HCEC 1CT (cell line): ENCODE measurements around the gene TMEM164.
"Not testable (repeated sequence)": the region's sequence is repeated elsewhere in the genome, so short reads cannot be mapped to it uniquely, and the experiment has no call there.

Experiments used
- DNase-seq: peaks from one replicate; pipeline ENCODE4 v3.0.0-alpha.2; 2017

The TMEM164 gene

DNA sequence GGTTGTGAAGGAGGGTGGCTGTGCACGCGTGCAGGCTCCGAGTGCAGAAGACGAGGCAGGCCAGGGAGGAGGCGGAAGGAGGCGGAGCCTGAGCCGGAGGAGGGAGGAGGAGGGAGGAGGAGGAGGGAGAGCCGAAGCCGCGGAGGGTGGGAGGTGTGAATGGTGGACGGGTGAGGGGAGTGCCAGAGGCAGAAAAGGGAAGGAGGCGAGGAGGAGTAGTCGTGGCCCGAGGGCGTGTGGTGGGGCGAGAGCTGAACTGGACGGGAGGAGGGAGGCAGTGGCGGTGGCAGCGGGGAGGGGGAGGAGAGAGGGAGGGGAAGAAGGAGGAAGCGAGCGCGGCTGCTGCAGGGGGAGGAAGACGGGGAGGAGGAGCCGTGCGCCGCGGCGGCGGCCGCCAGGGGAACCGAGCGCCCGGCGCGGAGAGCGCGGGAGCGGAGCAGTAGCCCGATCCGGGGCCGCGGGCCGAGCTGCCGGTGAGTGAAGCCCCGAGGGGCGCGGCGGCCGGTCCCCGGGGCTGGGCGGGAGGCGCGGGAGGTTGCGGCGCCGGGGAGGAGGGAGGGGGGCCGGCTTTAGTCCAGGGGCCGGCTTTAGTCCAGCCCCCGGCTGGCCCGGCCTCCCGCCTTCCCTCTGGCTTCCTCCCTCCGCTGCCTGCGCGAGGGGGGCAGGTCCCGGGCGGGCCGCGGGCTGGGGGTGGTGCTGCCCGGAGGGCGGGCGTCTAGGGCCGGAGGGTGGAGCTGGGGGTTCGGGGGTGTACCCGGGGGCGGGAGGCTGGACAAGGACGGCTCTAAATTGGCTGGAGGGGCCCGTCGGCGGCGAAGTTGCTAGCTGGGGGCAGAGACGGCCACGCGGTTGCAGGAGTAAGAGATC, at the start of gene TMEM164:
TMEM164 (plus strand) TSS at position 815 of the 867 bp plus-strand sequence. CDS start 661 bp downstream, outside the sequence.
- DNase-seq, result peak; percentile 71

DNA sequence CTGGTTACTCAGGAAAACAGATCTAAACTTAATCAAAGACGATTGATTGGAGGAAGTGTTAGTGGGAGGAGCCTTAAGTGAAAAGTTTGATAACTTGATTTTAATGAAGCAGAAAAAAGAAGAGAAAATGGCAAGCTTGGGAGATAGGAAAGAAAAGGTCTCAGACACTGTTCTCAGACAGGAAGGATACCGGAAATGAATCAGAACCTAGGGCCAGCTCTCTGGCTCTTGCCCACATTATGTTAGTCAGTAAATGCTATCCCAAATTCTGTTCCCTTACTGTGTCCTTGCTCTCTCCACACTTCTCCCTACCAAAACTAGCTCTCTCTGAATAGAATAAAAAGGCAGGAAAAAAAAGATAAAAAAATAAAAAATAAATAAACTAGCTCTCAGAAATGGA, 48.6 kb upstream of the TMEM164 start:
- DNase-seq, result peak; percentile 61

DNA sequence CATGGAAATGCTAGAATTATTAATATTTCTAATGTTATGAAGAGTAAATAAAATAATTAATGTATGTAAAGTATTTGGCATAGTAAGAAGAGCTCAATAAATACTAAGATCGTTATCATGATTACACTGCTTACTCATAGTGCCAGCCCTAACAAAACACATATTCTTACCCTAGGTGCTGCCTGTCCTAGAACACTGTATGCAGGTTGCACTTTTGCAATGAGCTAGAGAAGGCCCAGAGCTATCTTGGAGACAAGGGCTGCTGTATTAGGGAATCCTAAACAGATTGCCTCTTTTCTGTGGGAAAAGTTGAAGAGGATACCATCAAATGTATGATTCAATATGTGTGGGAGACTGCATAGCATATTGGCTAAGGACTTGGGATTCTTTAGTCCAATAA, 48.0 kb upstream of the TMEM164 start:
- DNase-seq, result no peak

DNA sequence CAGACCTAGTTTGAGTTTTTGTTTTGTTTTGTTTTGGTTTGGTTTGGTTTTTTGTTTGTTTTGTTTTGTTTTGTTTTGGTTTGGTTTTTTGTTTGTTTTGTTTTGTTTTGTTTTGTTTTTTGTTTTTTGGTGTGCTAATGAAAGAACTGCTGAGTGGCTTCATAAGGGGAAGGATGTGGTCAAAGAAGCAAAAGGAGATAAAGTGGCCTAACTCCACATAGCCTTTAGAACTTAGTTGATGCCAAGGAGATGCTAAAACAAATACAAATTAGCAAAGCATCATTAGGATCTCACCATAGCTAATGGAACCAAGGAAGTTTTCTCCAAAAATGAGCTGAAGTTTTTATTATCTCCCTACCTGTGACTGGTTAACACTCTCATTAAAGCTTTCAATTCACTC, 44.6 kb upstream of the TMEM164 start:
- no peak for DNase-seq

DNA sequence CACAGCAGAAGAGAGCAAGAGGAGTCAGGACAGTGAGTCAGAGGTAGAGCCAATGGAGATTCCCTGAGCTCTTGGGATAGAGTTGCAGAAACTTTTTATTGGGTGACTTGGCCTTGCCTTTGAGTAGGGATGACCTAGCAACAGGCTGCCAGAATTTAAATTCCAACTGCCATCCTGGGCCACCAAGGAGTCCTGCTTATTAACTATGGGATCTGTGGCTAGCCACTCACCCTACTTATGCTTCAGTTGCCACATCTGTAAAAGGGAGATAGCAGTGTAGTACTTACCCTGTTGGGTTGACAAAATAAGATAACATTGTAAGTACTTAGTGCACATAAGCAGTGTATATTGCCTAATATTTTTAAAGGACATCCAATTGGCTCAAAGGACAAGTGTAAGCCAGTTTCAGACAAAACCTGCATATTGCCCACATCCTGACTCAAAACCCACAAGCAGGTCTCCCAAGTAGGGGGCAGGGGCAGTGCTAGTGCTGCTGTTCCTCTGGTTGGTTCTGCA, 43.5 kb upstream of the TMEM164 start:
- no peak for DNase-seq

DNA sequence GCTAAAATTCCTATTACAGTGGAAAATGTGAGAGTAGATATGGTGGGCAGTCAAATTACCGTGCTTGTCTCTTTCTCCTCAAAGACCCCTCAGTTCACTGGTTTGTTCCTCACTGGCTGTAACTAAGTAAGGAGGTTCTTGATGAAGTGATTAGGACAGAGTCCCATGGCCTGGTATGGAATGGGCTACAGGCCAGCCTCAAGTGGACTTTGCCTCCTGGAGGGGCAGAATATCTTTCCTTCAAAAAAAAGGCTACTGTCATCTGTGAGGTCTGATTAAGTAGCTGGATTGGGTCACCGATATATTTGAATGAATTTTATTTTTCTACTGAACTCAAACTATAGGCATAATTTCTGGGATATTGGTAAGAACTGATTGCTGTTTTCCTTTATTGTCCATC, 38.5 kb upstream of the TMEM164 start:
- DNase-seq, result no peak

DNA sequence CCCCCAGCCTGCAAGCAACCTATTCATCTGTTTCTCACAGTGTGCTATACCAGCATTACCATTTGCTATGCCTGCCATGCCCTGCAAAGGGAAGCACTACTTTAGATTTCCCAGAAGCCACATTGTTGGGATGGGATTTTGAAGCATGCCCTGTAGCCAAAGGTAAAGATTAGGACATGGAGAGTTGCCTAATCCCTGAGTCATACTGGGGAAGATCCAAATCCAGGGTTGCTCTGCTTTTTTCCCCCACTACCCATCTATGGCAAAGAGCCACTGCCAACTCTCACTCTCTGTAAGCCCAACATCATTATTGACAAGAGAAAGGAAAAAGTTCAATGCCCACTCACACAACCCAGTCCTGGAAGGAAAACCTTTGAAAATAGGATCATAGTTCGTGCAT, 36.7 kb upstream of the TMEM164 start:
- peak; percentile 11 for DNase-seq

DNA sequence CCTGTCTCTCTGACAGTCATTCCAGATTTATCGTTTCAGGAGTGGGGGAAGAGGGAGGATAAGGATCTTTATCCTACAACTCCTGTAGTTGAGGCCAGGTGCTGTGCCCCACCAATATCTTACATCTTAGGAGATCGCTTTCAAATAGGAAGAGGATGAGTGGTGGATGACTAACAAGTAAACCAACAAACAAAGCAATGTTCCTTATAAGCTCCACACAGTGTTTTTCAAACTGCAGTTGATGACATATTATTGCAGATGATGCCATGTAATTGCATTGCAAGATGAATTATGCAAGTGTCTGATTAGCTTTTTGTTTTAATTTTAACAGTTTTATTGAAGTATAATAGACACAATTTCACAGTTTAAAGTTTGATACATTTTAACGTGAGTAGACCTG, 35.8 kb upstream of the TMEM164 start:
- peak; percentile 68 for DNase-seq

DNA sequence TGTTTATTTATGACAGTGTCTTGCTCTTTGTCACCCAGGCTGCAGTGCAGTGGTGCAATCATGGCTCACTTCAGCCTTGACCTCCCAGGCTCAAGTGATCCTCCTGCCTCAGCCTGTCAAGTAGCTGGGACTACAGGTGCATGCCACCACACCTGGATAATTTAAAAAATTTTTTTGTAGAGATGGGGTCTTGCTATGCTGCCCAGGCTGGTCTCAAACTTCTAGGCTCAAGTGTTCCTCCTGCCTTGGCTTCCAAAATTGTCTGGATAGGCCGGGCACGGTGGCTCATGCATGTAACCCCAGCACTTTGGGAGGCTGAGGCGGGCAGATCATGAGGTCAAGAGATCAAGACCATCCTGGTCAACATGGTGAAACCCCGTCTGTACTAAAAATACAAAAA, 32.1 kb upstream of the TMEM164 start:
- DNase-seq, result not testable (repeated sequence)

DNA sequence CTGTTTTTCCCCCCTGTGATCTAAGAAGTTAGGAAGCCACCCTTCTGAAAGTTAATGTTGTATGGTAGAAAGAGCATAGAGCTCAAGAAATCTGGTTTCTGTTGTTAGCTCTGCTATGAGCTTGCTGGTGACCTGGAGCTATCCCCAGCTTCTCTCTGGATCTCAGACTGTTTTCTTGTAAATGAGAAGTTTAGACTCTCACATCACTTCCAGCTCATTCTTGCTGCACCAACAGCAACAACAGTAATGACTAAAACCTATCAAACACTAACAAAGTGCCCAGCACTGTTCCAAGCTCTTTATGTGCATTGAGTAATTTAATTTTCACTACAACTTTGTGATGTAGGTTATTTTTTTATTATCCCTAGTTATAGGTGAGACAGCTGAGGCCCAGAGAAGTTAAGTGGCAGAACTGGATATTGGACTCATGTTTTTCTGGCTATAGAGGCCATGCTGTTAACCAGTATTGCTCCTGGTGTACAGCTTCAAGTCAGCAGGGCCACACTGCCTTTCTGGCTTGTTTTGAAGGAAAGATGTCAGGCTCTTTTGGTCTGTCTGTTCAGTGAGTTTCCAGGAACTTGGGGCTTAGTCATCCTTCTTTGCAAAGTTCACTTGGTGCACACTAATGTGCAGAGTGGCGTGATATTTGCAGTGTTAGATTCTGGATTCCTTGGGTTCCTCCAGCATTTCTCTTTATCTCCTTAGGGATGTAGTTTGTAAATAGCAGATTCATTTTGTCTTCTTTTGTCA, 27.8 kb upstream of the TMEM164 start:
- DNase-seq, result no peak

DNA sequence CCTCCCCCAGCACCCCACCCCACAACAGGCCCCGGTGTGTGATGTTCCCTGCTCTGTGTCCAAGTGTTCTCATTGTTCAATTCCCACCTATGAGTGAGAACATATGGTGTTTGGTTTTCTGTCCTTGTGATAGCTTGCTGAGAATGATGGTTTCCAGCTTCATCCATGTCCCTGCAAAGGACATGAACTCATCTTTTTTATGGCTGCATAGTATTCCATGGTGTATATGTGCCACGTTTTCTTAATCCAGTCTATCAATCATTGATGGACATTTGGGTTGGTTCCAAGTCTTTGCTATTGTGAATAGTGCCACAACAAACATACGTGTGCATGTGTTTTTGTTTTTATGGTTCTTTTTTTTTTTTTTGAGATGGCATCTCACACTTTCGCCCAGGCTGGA, 17.7 kb upstream of the TMEM164 start:
- DNase-seq, result not testable (repeated sequence)

DNA sequence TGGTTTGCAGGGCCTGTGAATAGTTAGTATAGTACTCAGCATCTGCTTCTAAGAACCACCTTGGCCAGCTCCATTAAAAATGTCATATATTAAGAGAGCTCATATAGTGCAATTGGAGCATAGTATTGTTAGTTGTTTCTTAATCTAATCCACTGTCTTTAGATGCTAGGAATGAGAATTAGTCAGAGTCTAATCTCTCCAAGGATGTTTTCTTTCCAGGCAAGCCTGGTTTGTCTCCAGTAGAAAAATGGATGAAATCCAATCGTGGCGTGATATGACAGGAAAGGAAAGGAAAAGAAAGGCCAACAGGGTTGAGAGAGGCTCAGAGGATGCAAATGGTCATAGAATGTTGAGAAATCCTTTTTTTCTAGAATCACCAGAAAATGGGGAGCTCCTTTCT, 15.0 kb upstream of the TMEM164 start:
- DNase-seq, result no peak

DNA sequence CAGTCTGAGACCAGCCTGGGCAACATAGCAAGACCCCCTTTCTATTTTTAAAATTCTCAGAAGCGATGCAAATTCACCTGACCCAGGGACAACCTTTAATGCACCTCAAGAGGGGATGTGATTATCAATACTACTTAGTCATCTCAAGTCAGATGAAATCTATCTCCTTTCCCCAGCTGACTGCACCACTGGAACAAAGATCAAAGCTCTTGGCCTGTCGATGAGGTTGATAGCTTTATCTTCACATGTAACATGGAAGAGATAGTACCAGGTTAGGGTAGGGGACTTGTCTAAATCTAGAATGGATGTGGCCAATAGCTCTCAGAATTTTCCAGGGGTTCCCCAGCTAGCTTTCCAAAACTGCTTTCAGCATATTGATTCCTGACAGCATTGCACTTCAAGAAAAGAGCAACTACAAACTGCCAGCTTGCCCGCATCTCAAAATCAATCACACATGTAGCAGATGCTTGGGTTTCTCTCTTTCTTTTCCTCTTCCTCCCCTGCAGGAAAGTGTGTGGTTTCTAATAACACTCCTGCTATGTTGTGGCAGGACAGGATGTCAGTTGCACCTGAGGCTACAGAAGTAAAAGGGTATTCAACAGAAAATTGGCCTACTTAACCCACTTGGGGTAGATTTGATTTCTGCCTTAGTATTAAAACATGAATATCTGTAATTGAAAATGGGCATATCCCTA, 12.2 kb upstream of the TMEM164 start:
- DNase-seq, result no peak

DNA sequence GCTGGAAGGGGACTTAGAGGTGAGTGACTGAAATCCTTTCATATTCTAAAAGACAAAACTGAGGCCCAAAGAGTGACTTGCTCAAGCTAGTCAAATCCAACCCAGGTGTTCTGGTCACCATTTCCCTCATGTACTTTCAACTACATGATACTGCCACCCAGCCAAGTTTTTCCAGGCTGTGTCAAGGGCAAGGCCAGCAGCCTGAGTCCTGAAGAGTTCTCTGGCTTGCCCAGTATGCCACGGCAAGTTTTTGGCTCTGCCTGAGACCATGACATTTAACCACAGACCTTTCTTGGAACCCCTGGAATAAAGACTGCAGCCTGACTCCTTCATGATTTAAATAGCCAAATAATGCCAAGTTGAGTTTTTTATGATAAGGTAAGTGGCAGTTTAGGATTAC, 10.7 kb upstream of the TMEM164 start:
- DNase-seq, result no peak

DNA sequence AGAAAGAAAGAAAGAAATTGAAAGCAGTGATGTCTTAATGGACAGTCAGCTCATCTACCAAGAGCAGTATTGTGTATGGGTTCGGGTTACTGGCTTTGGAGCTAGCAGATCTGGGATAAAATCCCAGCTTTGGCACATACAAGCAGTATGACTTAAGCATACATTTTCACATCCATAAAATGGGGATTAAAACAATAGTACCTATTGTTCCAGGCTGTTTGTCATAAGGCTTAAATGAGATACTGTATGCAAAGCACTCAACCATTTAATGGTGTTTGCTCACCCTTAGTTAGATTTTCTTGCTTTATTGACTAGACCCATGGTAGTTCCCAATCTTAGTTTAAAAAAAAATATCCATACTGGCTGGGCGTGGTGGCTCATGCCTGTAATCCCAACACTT, 7.8 kb upstream of the TMEM164 start:
- no peak for DNase-seq

DNA sequence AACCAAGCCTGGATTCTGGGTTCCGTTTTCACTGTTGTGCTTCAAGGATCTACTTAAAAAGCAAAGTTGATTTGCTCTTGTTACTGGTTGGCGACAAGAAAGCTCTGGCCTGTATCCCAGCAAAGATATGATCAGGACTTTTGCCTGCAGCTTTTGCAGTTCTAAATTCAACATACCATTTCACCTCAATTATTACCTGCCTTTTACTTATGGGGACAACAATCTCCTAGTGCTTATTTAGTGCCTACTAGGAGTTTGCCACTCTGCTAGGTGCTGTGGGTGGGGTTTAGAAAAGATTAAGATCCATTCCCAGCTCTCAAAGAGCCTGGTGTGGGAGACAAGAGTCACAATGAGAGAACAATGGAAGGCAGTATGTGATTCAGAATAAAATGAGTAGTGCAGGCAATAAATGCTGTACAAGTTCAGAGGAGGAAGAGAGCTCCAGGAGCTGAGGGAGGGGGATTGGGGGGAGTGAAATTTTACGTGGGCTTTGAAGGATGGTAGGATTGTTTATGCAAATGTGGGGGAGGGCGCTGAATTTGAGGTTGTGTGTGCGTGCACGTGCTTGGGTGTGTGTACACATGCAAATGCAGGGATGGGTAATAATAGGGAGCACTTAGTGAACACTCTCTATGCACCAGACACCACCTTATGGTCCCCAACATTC, 5.0 kb upstream of the TMEM164 start:
- DNase-seq, result no peak

DNA sequence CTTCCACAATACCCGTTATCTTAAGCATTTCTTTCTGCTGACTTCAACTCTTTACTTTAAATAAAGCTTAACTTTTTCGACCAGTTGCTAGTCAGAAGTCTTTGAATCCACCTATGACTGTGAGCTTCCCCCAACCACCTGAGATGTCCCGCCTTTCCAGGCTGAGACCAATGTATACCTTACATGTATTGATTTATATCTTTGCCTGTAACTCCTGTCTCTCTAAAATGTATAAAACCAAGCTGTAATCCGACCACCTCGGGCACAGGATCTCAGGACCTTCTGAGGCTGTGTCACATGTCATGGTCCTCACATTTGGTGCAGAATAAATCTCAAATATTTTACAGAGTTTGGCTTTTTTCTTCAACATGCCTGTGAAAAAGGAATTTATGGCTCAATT, 2.9 kb upstream of the TMEM164 start:
- DNase-seq, result no peak

DNA sequence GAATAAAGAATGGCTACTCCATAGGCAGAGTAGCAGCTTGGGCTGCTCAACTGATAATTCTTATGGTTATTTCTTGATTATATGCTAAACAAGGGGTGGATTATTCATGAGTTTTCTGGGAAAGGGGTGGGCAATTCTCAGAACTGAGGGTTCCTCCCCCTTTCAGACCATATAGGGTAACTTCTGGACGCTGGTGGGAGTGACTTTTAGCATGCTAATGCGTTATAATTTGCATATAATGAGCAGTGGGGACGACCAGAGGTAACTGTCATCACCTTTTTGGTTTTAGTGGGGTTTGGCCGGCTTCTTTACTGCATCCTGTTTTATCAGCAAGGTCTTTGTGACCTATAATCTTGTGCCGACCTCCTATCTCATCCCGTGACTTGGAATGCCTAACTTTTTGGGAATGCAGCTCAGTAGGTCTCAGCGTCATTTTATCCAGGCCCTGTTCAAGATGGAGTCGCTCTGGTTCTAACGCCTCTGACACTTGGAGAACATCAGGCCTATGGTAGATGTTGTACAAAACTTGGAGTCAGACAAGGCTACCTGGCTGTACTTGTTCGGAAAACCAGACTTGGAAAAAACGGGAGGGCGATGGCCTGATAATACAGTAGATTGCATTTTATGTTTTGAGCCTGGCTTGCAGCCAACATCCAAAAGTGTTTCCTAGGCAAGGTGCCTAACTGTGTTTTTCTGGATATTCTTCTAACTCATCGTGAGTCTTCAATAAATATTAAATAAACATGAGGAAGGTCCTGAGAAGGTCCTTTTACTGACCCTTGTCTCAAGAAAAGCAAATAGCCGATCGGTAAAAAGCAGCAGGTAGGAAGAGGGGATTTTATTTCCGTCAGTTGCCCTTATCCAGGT, 1.8 kb upstream of the TMEM164 start:
- DNase-seq, result no peak

DNA sequence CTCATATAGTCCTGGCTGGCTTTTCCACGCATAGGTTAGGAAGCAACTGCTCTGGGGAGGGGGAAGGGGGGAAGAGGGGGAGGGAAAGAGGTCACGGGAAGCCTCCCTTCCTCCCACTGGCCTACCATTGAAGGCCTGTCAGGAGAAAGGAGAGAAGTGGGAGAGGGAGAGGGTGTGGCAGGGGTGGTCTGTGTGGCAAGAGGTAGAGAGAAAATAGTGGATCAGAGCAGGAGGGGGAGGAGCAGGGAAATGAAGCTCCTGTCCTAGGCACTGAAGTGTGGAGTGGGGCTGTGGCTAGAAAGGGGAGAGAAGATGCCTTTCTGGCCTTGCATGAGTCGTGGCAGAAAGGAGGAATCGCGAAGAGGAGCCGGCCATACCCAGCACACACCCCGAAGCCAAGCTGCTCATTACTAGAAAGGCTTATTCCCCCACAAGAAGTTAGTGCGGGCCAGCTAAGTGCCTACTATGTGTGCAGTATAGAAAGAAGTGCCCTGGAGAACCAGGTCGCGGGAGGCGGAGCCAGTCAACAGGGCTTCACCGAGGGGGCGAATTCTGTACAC, 1.1 kb upstream of the TMEM164 start:
- DNase-seq, result no peak

DNA sequence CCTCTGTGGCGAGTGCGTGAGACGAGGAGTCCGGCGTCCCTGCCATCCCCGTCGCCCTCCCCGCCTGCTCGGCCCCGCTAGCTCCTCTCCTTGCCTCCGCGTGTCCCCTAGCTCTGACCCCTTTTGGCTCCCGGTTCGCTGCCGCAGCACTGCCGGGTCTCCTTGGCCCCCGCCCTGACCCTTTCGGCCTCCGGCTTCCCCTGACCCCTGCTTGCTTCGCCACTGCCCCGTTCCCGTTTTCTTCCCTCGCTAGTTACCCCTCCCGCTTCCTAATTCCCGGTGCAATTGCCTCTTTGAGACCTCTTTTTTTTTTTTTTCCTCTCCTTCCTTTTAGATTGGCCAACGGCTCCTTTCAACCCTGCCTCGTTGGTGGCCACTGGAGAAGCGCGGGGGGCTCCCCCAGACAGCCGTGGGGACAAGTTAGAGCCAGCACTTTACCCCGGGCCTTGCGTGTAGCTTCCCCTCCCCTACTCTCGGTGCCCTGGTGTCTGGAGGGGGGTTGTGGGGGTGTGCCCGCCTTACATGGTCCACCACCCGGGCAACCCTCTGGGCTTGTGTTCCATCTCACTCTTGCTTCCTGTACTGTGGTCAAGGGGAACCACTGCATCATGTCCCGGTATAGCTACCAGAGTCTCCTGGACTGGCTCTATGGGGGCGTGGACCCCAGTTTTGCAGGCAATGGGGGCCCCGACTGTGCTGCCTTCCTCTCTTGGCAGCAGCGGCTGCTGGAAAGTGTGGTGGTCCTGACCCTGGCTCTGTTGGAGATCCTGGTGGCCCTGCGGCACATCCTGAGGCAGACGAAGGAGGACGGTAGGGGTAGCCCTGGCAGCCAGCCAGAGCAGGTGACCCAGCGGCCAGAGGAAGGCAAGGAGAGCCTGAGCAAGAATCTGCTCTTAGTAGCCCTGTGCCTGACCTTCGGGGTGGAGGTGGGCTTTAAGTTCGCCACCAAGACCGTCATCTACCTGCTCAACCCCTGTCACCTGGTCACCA, 548 bp downstream of the TMEM164 start:
- DNase-seq, result peak; percentile 23
